Neuronal stem cell (in vitro differentiated cells): ENCODE results near the gene RANGRF.

Experiments used
- DNase-seq: peaks from one replicate; pipeline ENCODE4 v3.0.0-alpha.2; 2013; ENCODE audit warnings: low spot score
- H2AFZ ChIP-seq: one replicate; pipeline ENCODE4 v1.6.1; 2013; ENCODE audit warnings: mild to moderate bottlenecking, low read length, inconsistent platforms
- H2AK5ac ChIP-seq: 2 replicates; pipeline ENCODE4 v1.6.1; 2013; ENCODE audit warnings: low read depth, mild to moderate bottlenecking, inconsistent platforms, low read length, moderate library complexity, mixed read lengths
- H2BK120ac ChIP-seq: 2 replicates; pipeline ENCODE4 v1.6.1; 2013; ENCODE audit warnings: low read depth, mild to moderate bottlenecking, inconsistent platforms, low read length, moderate library complexity, mixed read lengths
- H2BK12ac ChIP-seq: one replicate; pipeline ENCODE4 v1.6.1; 2013; ENCODE audit warnings: low read length, inconsistent platforms
- H2BK15ac ChIP-seq: 2 replicates; pipeline ENCODE4 v1.6.1; 2013; ENCODE audit warnings: mild to moderate bottlenecking, low read length, inconsistent platforms, mixed read lengths
- H2BK5ac ChIP-seq: one replicate; pipeline ENCODE4 v1.6.1; 2013; ENCODE audit warnings: inconsistent platforms, mild to moderate bottlenecking, low read length, moderate library complexity
- H3K14ac ChIP-seq: one replicate; pipeline ENCODE4 v1.6.1; 2013; ENCODE audit warnings: low read length, inconsistent platforms
- H3K18ac ChIP-seq: 2 replicates; pipeline ENCODE4 v1.6.1; 2013; ENCODE audit warnings: low read length, inconsistent platforms
- H3K23ac ChIP-seq: 2 replicates; pipeline ENCODE4 v1.6.1; 2013; ENCODE audit warnings: low read depth, mild to moderate bottlenecking, mixed read lengths, low read length, inconsistent platforms; ENCODE audit not compliant: poor library complexity
- H3K27ac ChIP-seq: replicated peaks from 3 replicates; pipeline ENCODE4 v1.5.1; 2013; ENCODE audit warnings: low read length, inconsistent platforms
- H3K27me3 ChIP-seq, 3 experiments: 2 replicates each; pipeline ENCODE4 v1.6.1; 2013; ENCODE audit warnings: low read length in 3 of 3, mild to moderate bottlenecking in 2 of 3, inconsistent platforms in 1 of 3, low read depth in 1 of 3, mixed read lengths in 1 of 3, moderate library complexity in 1 of 3; ENCODE audit not compliant: control insufficient read depth in 3 of 3, insufficient read depth in 3 of 3
- H3K36me3 ChIP-seq, 2 donors: replicated peaks in 1 of 2; 2 replicates each; pipeline ENCODE4 v1.6.1; 2013; ENCODE audit warnings: low read length in 2 of 2; ENCODE audit not compliant: control insufficient read depth in 2 of 2, insufficient read depth in 2 of 2
- H3K4ac ChIP-seq: 2 replicates; pipeline ENCODE4 v1.6.1; 2013; ENCODE audit warnings: inconsistent platforms, mild to moderate bottlenecking, low read length, moderate library complexity
- H3K4me1 ChIP-seq, 2 donors: 1 replicate in 1 of 2; 2 replicates in 1 of 2; pipeline ENCODE4 v1.6.1; 2013; ENCODE audit warnings: low read length in 2 of 2, low read depth in 1 of 2; ENCODE audit not compliant: control insufficient read depth in 2 of 2, insufficient read depth in 1 of 2
- H3K4me2 ChIP-seq: one replicate; pipeline ENCODE4 v1.6.1; 2013; ENCODE audit warnings: mild to moderate bottlenecking, low read length, inconsistent platforms; ENCODE audit not compliant: insufficient read depth, poor library complexity, severe bottlenecking
- H3K4me3 ChIP-seq, 2 donors: 2 replicates each; pipeline ENCODE4 v1.5.1; 2013; ENCODE audit warnings: low read length in 2 of 2, mild to moderate bottlenecking in 2 of 2, inconsistent platforms in 1 of 2, moderate library complexity in 1 of 2
- H3K79me1 ChIP-seq: one replicate; pipeline ENCODE4 v1.6.1; 2013; ENCODE audit warnings: low read depth, mild to moderate bottlenecking, inconsistent platforms, low read length, moderate library complexity
- H3K9ac ChIP-seq: one replicate; pipeline ENCODE4 v1.6.1; 2013; ENCODE audit warnings: mild to moderate bottlenecking, low read depth, low read length, inconsistent platforms; ENCODE audit not compliant: poor library complexity
- H3K9me3 ChIP-seq, 2 donors: replicated peaks in 1 of 2; 2 replicates each; pipeline versions ENCODE3 to v1.6.1; 2013; ENCODE audit warnings: low read length in 2 of 2, mild to moderate bottlenecking in 2 of 2, inconsistent platforms in 1 of 2, low read depth in 1 of 2, mixed read lengths in 1 of 2, moderate library complexity in 1 of 2; ENCODE audit not compliant: control insufficient read depth in 2 of 2, insufficient read depth in 1 of 2
- H4K8ac ChIP-seq: one replicate; pipeline ENCODE4 v1.6.1; 2013; ENCODE audit warnings: low read depth, mild to moderate bottlenecking, inconsistent platforms, low read length, moderate library complexity
- H4K91ac ChIP-seq: one replicate; pipeline ENCODE4 v1.6.1; 2013; ENCODE audit warnings: low read length, low read depth, mild to moderate bottlenecking, inconsistent platforms; ENCODE audit not compliant: poor library complexity
- WGBS, 2 donors: extraction: QIAGEN DNeasy Blood & Tissue Kit; methylation state at CpG; one replicate each; pipeline ENCODE4 v1.1.7; 2013; ENCODE audit warnings: missing lambda C conversion rate in 2 of 2, mixed read lengths in 1 of 2; ENCODE audit not compliant: insufficient read length in 2 of 2, insufficient replicate concordance in 1 of 2; ENCODE audit errors: extremely low coverage in 2 of 2; 5-methylcytosine and 5-hydroxymethylcytosine counted together

RANGRF gene

DNA sequence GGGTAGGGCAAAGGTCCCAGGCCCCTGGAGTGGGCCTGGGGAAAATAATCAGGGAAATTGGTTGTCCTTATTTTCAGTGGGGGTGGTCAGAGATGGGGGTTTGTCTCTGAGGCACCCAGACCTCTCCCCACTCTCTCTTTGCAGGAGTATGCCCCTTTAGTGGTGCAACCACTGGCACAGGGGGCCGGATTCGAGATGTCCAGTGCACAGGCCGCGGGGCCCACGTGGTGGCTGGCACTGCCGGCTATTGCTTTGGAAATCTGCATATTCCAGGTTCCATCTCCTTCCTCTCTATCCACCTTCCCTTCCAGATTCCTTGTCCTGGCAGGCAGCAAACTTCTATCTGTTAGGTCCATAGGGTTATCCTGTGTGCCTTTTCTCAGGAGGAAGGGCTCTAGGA, 31.8 kb upstream of the RANGRF start:
- WGBS, 2 donors = no CpG with 5 or more reads among the region's 6 CpGs
- H3K36me3 ChIP-seq = peaks cover 42 to 87% of the 10 kb centered on the region in 2 donors
- H3K27ac ChIP-seq = no peak overlapping the region

DNA sequence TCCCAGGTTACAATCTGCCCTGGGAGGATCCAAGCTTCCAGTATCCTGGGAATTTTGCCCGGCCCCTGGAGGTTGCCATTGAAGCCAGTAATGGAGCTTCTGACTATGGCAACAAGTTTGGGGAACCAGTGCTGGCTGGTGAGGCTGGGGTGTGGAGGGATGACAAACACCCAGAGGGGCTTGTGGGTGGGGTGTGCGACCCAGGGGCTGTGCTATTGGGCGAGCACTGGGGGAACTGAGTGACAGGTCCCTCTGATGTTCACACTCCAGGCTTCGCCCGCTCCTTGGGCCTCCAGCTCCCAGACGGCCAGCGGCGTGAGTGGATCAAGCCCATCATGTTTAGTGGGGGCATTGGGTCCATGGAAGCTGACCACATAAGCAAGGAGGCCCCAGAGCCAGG, 30.7 kb upstream of the RANGRF start:
- no peaks in the 10 kb centered on the region for H3K9me3 ChIP-seq
- H3K4me3 ChIP-seq = no peak overlapping the region
- no CpG with 5 or more reads among the region's 8 CpGs for WGBS, 2 donors
- no peak overlapping the region for H2BK12ac ChIP-seq
- H3K27ac ChIP-seq = no peak overlapping the region
- H2BK15ac ChIP-seq = no peak overlapping the region
- DNase-seq = no peak
- H3K4me2 ChIP-seq = no peak overlapping the region
- no peaks in the 10 kb centered on the region for H3K4me1 ChIP-seq
- H3K4ac ChIP-seq = no peak overlapping the region
- no peak overlapping the region for H3K18ac ChIP-seq
- H3K9ac ChIP-seq = no peak overlapping the region
- no peak overlapping the region for H2BK120ac ChIP-seq
- peaks cover 47 to 93% of the 10 kb centered on the region in 2 donors for H3K36me3 ChIP-seq
- H2AK5ac ChIP-seq = no peak overlapping the region
- H2BK5ac ChIP-seq = no peak overlapping the region
- H3K27me3 ChIP-seq = no peaks in the 10 kb centered on the region
- H2AFZ ChIP-seq = no peak overlapping the region
- H3K14ac ChIP-seq = no peak overlapping the region
- no peak overlapping the region for H3K23ac ChIP-seq
- H4K8ac ChIP-seq = no peak overlapping the region
- H4K91ac ChIP-seq = no peak overlapping the region
- H3K79me1 ChIP-seq = peaks cover 6% of the 10 kb centered on the region

More for the DNA sequence above, 31.8 kb upstream of the RANGRF start:
- peaks cover 7% of the 10 kb centered on the region for H3K79me1 ChIP-seq
- H3K4ac ChIP-seq = no peak overlapping the region
- H3K9ac ChIP-seq = no peak overlapping the region
- H3K23ac ChIP-seq = no peak overlapping the region
- H4K8ac ChIP-seq = no peak overlapping the region
- no peak overlapping the region for H3K14ac ChIP-seq
- no peaks in the 10 kb centered on the region for H3K9me3 ChIP-seq
- no peak overlapping the region for H2BK15ac ChIP-seq
- no peak overlapping the region for H2BK5ac ChIP-seq
- H3K27me3 ChIP-seq = no peaks in the 10 kb centered on the region
- no peak overlapping the region for H3K4me3 ChIP-seq
- H4K91ac ChIP-seq = no peak overlapping the region
- H3K18ac ChIP-seq = no peak overlapping the region
- no peak overlapping the region for H2BK12ac ChIP-seq
- no peak overlapping the region for H2AK5ac ChIP-seq
- no peak for DNase-seq
- no peaks in the 10 kb centered on the region for H3K4me1 ChIP-seq
- no peak overlapping the region for H2AFZ ChIP-seq
- H3K4me2 ChIP-seq = no peak overlapping the region
- H2BK120ac ChIP-seq = no peak overlapping the region

DNA sequence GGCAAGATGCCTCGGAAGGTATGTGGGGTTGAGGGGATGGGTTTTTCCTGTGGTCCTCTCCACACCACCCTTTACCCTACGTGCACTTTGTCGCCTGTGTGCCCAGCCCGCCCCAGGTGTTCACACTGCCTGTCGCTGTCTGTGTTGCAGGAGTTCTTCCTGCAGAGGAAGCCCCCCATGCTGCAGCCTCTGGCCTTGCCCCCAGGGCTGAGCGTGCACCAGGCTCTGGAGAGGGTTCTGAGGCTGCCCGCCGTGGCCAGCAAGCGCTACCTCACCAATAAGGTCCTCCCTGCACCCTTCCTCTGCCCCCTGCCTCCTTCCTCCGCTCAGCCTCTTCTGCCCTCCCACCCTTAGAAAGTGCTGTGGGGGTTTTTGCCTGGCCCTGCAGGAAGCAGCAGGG, 24.1 kb upstream of the RANGRF start:
- no CpG with 5 or more reads among the region's 10 CpGs for WGBS, 2 donors
- H3K27ac ChIP-seq = no peak overlapping the region

DNA sequence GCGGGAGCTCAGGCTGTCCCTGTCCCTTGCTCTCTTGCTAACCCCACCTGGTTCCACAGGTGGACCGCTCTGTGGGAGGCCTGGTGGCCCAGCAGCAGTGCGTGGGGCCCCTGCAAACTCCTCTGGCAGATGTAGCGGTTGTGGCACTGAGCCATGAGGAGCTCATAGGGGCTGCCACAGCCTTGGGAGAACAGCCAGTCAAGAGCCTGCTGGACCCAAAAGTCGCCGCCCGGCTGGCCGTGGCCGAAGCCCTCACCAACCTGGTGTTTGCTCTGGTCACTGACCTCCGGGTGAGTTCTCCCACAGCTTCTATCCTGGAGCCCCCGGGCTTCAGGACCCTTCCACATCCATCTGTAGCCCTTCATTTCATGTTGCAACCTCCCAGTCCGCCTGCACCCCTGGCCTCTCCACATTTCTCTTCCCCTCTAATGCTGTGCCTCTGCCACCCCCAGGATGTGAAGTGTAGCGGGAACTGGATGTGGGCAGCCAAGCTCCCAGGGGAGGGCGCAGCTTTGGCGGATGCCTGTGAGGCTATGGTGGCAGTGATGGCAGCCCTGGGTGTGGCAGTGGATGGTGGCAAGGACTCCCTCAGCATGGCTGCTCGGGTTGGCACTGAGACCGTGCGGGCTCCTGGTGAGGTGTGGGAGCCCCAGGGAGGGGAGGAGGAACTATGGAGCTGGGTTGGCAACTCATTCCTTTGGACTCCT, 23.5 kb upstream of the RANGRF start:
- Histone ChIP-seq H3K18ac (no peak overlapping the region), H4K8ac (no peak overlapping the region), H3K4me3 (no peak overlapping the region), H2BK12ac (no peak overlapping the region), H2BK120ac (no peak overlapping the region), H4K91ac (no peak overlapping the region), H2BK15ac (no peak overlapping the region), H2AK5ac (no peak overlapping the region), H3K4me2 (no peak overlapping the region), H3K9ac (no peak overlapping the region), H3K36me3 (peaks cover 68 to 94% of the 10 kb centered on the region in 2 donors), H2BK5ac (peak overlapping the region; percentile 24), H3K27ac (no peak overlapping the region), H3K9me3 (peaks cover 0 to 1% of the 10 kb centered on the region in 2 donors), H3K27me3 (no peaks in the 10 kb centered on the region), H3K23ac (no peak overlapping the region), H3K79me1 (peaks cover 10% of the 10 kb centered on the region), H2AFZ (no peak overlapping the region), H3K4ac (no peak overlapping the region), H3K14ac (no peak overlapping the region), H3K4me1 (no peaks in the 10 kb centered on the region)
- no CpG with 5 or more reads among the region's 18 CpGs for WGBS, 2 donors
- DNase-seq = no peak

More for the DNA sequence above, 24.1 kb upstream of the RANGRF start:
- Histone ChIP-seq H2AK5ac (no peak overlapping the region), H4K8ac (no peak overlapping the region), H3K4me1 (no peaks in the 10 kb centered on the region), H3K9ac (no peak overlapping the region), H3K4me3 (no peak overlapping the region), H4K91ac (no peak overlapping the region), H3K14ac (no peak overlapping the region), H2BK120ac (no peak overlapping the region), H2BK12ac (no peak overlapping the region), H2AFZ (no peak overlapping the region), H3K4me2 (no peak overlapping the region), H3K79me1 (peaks cover 10% of the 10 kb centered on the region), H3K27me3 (no peaks in the 10 kb centered on the region), H2BK15ac (no peak overlapping the region), H3K9me3 (peaks cover 0 to 1% of the 10 kb centered on the region in 2 donors), H3K18ac (no peak overlapping the region), H3K23ac (no peak overlapping the region), H3K36me3 (peaks cover 66 to 94% of the 10 kb centered on the region in 2 donors), H3K4ac (no peak overlapping the region), H2BK5ac (no peak overlapping the region)
- no peak for DNase-seq
